ENCODE data around the gene NHEJ1. TPM values are rescaled to one million over a fixed set of nuclear protein-coding genes. Genes with fewer than 3 reads are reported as not detected.

Gene NHEJ1
- total RNA-seq, 1 experiment from 2014 or later = 16.4 TPM

DNA sequence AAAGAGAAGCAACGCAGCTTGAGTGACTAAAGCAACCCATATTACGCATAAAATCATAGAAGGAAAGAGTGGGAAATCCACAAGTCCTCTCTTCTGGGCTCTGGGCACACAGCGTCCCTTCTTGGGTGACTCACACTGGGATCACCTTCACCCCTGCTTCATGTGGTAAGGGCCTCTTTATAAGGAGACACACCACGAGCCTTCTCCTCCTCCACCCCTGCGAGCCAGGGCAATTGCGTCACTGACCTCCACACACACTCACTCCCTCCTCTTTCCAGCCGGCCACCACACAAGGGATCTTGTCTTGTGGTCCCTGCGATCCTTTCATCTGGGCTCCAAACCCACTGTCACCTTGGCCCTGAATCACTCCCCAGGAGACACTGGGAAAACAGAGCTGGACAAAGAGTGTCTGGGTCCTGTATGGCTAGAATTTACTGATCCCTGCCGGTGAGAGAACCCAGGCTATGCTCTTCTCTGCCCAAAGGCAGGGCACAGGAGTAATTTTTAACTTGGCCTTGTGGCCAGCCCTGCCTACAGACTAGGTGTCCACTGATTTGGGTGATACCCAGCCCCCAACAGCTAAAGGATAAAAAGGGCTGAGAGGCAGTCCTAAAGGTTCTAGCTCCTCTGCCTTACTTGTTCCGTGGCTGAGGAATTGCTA lies 35.3 kb downstream of the NHEJ1 start (continued):
- TF ChIP-seq POLR2AphosphoS5 (IDR thresholded peaks at IDR 0.05; ENCODE audit: low read depth, low read length) = peak; percentile 60; the same call in 1 of the 2 replicates
- no peak for TF ChIP-seq TCF7L2 (IDR thresholded peaks at IDR 0.05; ENCODE audit: borderline replicate concordance, extremely low read depth, insufficient read depth, insufficient read length)
- TF ChIP-seq, protein P1, sequence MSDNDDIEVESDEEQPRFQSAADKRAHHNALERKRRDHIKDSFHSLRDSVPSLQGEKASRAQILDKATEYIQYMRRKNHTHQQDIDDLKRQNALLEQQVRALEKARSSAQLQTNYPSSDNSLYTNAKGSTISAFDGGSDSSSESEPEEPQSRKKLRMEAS (IDR thresholded peaks at IDR 0.05) = peak; percentile 90
- peak; percentile 96 for TF ChIP-seq FOSL1 (IDR thresholded peaks at IDR 0.05; ENCODE audit: low read depth)

DNA sequence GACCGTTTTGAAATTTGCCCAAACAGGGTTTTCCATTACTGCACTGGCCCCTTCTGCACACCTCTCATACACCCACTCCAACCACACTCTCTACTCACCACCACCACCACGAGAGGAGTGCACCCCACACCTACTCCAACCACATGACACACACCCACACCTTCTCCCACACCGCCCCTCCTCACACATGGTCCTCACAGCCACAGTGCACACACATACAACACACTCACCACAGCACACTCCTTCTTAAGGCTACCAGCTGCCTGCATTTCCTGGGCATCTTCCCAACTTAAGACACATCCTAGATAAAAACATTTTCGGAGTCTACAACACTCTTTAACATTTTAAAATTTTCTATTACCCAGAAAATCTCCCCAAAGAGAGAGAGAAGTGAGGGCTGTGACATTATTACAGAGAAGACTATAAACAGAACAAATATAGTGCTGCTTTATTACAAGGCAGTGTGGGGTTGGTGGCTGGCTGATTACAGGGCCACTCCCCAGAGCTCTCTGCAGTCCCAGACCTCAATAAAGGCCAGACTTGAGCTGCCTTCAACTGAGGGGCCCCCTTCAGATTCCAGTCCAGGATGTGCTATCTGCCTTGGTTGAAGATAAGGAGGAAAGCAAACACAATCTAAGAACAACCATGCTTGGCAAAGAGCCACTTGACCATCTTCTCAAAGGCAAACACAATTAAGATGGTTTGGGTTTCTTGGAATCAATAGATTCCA lies 36.1 kb downstream of the NHEJ1 start:
- Histone ChIP-seq H3K4me3 (replicated peaks in 1 of 2; ENCODE audit: low read depth in 1 of 2, low read length in 2 of 2) (peak overlapping the region in 1 of 2 experiments; percentile 37; a peak in 2 of 4 replicates), H4K20me1 (ENCODE audit: insufficient read depth) (no peaks in the 10 kb centered on the region), H3K9me2 (ENCODE audit: insufficient read depth) (no peaks in the 10 kb centered on the region), H3K4me1 (ENCODE audit: control insufficient read depth in 1 of 2, insufficient read depth in 2 of 2, low read length in 2 of 2) (peaks cover 22 to 27% of the 10 kb centered on the region in 2 experiments), H3K9ac (ENCODE audit: low read length) (peak overlapping the region; percentile 29; the same call in 1 of the 2 replicates), H3K79me2 (ENCODE audit: insufficient read depth, low read length) (no peaks in the 10 kb centered on the region), H3K27me3 (ENCODE audit: insufficient read depth, low read length) (no peaks in the 10 kb centered on the region; the same call in 1 of the 2 replicates), H3K4me2 (ENCODE audit: low read length) (peak overlapping the region; percentile 72), H3K36me3 (ENCODE audit: control insufficient read depth in 1 of 2, insufficient read depth in 2 of 2, low read length in 2 of 2) (no peaks in the 10 kb centered on the region), H2AFZ (ENCODE audit: low read depth, low read length, poor library complexity, severe bottlenecking) (no peak overlapping the region), H3K9me3 (ENCODE audit: control insufficient read depth in 1 of 2, insufficient read depth in 1 of 2, low read depth in 1 of 2, low read length in 2 of 2) (no peaks in the 10 kb centered on the region), H3K27ac (ENCODE audit: low read depth, low read length) (peak overlapping the region; percentile 11; the same call in 1 of the 2 replicates)
- POLR2A ChIA-PET = no interaction called here
- RAD21 ChIA-PET (ENCODE audit: low non-redundant PET in 1 of 2, low total read pairs in 2 of 2, uncharacterized antibody in 2 of 2, unreplicated experiment in 2 of 2) = interaction anchor here in 1 of 2 experiments (0.7 kb wide), 1 partner anchor 31 kb away, joined by 4 read pairs; no protein-coding TSS in a partner anchor
- no TSS peak for BruUV-seq (replicated peaks)
- CTCF ChIA-PET = interaction anchor here (1.0 kb wide), 1 partner anchor 21 kb away, joined by 5 read pairs; no protein-coding TSS in a partner anchor
- TF ChIP-seq EGR1 (IDR thresholded peaks at IDR 0.05; ENCODE audit: low read depth) = no peak
- no peak for TF ChIP-seq SP1 (IDR thresholded peaks at IDR 0.05; ENCODE audit: low read depth)
- TF ChIP-seq, protein P2, sequence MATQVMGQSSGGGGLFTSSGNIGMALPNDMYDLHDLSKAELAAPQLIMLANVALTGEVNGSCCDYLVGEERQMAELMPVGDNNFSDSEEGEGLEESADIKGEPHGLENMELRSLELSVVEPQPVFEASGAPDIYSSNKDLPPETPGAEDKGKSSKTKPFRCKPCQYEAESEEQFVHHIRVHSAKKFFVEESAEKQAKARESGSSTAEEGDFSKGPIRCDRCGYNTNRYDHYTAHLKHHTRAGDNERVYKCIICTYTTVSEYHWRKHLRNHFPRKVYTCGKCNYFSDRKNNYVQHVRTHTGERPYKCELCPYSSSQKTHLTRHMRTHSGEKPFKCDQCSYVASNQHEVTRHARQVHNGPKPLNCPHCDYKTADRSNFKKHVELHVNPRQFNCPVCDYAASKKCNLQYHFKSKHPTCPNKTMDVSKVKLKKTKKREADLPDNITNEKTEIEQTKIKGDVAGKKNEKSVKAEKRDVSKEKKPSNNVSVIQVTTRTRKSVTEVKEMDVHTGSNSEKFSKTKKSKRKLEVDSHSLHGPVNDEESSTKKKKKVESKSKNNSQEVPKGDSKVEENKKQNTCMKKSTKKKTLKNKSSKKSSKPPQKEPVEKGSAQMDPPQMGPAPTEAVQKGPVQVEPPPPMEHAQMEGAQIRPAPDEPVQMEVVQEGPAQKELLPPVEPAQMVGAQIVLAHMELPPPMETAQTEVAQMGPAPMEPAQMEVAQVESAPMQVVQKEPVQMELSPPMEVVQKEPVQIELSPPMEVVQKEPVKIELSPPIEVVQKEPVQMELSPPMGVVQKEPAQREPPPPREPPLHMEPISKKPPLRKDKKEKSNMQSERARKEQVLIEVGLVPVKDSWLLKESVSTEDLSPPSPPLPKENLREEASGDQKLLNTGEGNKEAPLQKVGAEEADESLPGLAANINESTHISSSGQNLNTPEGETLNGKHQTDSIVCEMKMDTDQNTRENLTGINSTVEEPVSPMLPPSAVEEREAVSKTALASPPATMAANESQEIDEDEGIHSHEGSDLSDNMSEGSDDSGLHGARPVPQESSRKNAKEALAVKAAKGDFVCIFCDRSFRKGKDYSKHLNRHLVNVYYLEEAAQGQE (IDR thresholded peaks at IDR 0.05; ENCODE audit: low read depth) = no peak
- no peak for TF ChIP-seq ZFX (IDR thresholded peaks at IDR 0.05)
- TF ChIP-seq FOSL1 (IDR thresholded peaks at IDR 0.05; ENCODE audit: low read depth) = no peak
- no peak for TF ChIP-seq EZH2phosphoT487 (IDR thresholded peaks at IDR 0.05; ENCODE audit: borderline replicate concordance)
- TF ChIP-seq, protein P3, sequence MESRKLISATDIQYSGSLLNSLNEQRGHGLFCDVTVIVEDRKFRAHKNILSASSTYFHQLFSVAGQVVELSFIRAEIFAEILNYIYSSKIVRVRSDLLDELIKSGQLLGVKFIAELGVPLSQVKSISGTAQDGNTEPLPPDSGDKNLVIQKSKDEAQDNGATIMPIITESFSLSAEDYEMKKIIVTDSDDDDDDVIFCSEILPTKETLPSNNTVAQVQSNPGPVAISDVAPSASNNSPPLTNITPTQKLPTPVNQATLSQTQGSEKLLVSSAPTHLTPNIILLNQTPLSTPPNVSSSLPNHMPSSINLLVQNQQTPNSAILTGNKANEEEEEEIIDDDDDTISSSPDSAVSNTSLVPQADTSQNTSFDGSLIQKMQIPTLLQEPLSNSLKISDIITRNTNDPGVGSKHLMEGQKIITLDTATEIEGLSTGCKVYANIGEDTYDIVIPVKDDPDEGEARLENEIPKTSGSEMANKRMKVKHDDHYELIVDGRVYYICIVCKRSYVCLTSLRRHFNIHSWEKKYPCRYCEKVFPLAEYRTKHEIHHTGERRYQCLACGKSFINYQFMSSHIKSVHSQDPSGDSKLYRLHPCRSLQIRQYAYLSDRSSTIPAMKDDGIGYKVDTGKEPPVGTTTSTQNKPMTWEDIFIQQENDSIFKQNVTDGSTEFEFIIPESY (IDR thresholded peaks at IDR 0.05; ENCODE audit: extremely low read depth, insufficient replicate concordance, low read length) = no peak
- no peak for TF ChIP-seq CEBPB (IDR thresholded peaks at IDR 0.05; ENCODE audit: low read depth)
- no peak for TF ChIP-seq TCF7L2 (IDR thresholded peaks at IDR 0.05; ENCODE audit: borderline replicate concordance, extremely low read depth, insufficient read depth, insufficient read length)
- no peak for TF ChIP-seq POLR2A (IDR thresholded peaks at IDR 0.05; ENCODE audit: borderline replicate concordance, extremely low read depth, insufficient read depth, insufficient read length)
- TF ChIP-seq, protein P4, sequence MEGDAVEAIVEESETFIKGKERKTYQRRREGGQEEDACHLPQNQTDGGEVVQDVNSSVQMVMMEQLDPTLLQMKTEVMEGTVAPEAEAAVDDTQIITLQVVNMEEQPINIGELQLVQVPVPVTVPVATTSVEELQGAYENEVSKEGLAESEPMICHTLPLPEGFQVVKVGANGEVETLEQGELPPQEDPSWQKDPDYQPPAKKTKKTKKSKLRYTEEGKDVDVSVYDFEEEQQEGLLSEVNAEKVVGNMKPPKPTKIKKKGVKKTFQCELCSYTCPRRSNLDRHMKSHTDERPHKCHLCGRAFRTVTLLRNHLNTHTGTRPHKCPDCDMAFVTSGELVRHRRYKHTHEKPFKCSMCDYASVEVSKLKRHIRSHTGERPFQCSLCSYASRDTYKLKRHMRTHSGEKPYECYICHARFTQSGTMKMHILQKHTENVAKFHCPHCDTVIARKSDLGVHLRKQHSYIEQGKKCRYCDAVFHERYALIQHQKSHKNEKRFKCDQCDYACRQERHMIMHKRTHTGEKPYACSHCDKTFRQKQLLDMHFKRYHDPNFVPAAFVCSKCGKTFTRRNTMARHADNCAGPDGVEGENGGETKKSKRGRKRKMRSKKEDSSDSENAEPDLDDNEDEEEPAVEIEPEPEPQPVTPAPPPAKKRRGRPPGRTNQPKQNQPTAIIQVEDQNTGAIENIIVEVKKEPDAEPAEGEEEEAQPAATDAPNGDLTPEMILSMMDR (IDR thresholded peaks at IDR 0.05 in 2 of 3, conservative IDR thresholded peaks at IDR 0.05 in 1 of 3; ENCODE audit: borderline replicate concordance in 1 of 3, insufficient read depth in 1 of 3, low read depth in 2 of 3, low read length in 2 of 3) = no peak
- DNase-seq (ENCODE audit: low read depth, low spot score) (no peak), ATAC-seq (no peak)
- intact Hi-C loops (cut with micrococcal nuclease) = no loop called here

Data from HCT116 (cell line).